ENCODE measurements around the gene DTHD1. TPM values are rescaled to one million over a fixed set of nuclear protein-coding genes. Genes with fewer than 3 reads are reported as not detected.

The DTHD1 gene
- total RNA-seq (2021; ENCODE audit: unreplicated experiment) (not detected), Bru-seq, nascent RNA (not detected), BruChase-seq, experiment 1, labeled RNA remaining after a 6-hour chase (not detected), BruChase-seq, experiment 2, labeled RNA remaining after a 2-hour chase (percentile 3 among the genes with signal in this experiment)
- not detected in 2 replicates for polyA plus RNA-seq (2012)
- long read RNA-seq = 0 reads

- Histone ChIP-seq H3K27ac (ENCODE audit: low read depth, low read length) (no peak within 1 kb of the TSS), H3K4me2 (ENCODE audit: low read length) (no peak within 1 kb of the TSS), H2AFZ (ENCODE audit: low read depth, low read length, poor library complexity, severe bottlenecking) (no peak within 1 kb of the TSS), H3K36me3 (ENCODE audit: control insufficient read depth in 1 of 2, insufficient read depth in 2 of 2, low read length in 2 of 2) (no peaks in the 10 kb centered on the region), H3K79me2 (ENCODE audit: insufficient read depth, low read length) (no peaks in the 10 kb centered on the region), H3K9me3 (ENCODE audit: control insufficient read depth in 1 of 2, insufficient read depth in 1 of 2, low read depth in 1 of 2, low read length in 2 of 2) (no peaks in the 10 kb centered on the region), H3K9me2 (ENCODE audit: insufficient read depth) (no peaks in the 10 kb centered on the region), H3K9ac (ENCODE audit: low read length) (no peak within 1 kb of the TSS), H4K20me1 (ENCODE audit: insufficient read depth) (no peaks in the 10 kb centered on the region), H3K4me3 (replicated peaks in 1 of 2; ENCODE audit: low read depth in 1 of 2, low read length in 2 of 2) (no peak within 1 kb of the TSS), H3K4me1 (ENCODE audit: control insufficient read depth in 1 of 2, insufficient read depth in 2 of 2, low read length in 2 of 2) (peaks cover 0 to 8% of the 10 kb centered on the region in 2 experiments; a peak in 2 of 4 replicates), H3K27me3 (ENCODE audit: insufficient read depth, low read length) (no peaks in the 10 kb centered on the region)
- BruUV-seq (replicated peaks) = no TSS peak
- DNase-seq (ENCODE audit: low read depth, low spot score) (no peak), ATAC-seq (no peak)
- CTCF ChIA-PET = no interaction called here
- TF ChIP-seq CBX3 (IDR thresholded peaks at IDR 0.05; ENCODE audit: low read depth) = no peak
- no peak for TF ChIP-seq MAX (IDR thresholded peaks at IDR 0.05)
- TF ChIP-seq ZFX (IDR thresholded peaks at IDR 0.05) = no peak
- TF ChIP-seq POLR2AphosphoS5 (IDR thresholded peaks at IDR 0.05; ENCODE audit: low read depth, low read length) = no peak
- no peak for TF ChIP-seq JUND (IDR thresholded peaks at IDR 0.05)
- TF ChIP-seq ZBTB33 (IDR thresholded peaks at IDR 0.05; ENCODE audit: extremely low read depth, insufficient replicate concordance, low read length) = no peak
- no peak for TF ChIP-seq EGR1 (IDR thresholded peaks at IDR 0.05; ENCODE audit: low read depth)
- TF ChIP-seq SIN3A (IDR thresholded peaks at IDR 0.05; ENCODE audit: low read depth) = no peak
- no peak for TF ChIP-seq RAD21 (IDR thresholded peaks at IDR 0.05; ENCODE audit: low read depth)
- TF ChIP-seq ELF1 (IDR thresholded peaks at IDR 0.05; ENCODE audit: borderline replicate concordance, low read depth) = no peak
- no peak for TF ChIP-seq SRF (IDR thresholded peaks at IDR 0.05; ENCODE audit: low read depth)
- TF ChIP-seq CTCF (IDR thresholded peaks at IDR 0.05 in 2 of 3, conservative IDR thresholded peaks at IDR 0.05 in 1 of 3; ENCODE audit: borderline replicate concordance in 1 of 3, insufficient read depth in 1 of 3, low read depth in 2 of 3, low read length in 2 of 3) = no peak
- TF ChIP-seq YY1 (IDR thresholded peaks at IDR 0.05; ENCODE audit: extremely low read depth, insufficient replicate concordance, low read depth, low read length) = no peak
- RAD21 ChIA-PET (ENCODE audit: low non-redundant PET in 1 of 2, low total read pairs in 2 of 2, uncharacterized antibody in 2 of 2, unreplicated experiment in 2 of 2) = no interaction called here
- POLR2A ChIA-PET = no interaction called here
- intact Hi-C loops (cut with micrococcal nuclease) = no loop called here
Observed at GRCh38 chr4:36281384-36282106, at the start of gene DTHD1. Gene DTHD1, plus strand, starts transcription at chr4:36281616. Its CDS starts 143 bp downstream, at chr4:36281759.

Data from HCT116 (cell line).